Medulla oblongata (tissue), 1 donor: ENCODE data around the gene TTC28.

Source experiments
- DNase-seq: peaks from one replicate; pipeline ENCODE4 v3.0.0-alpha.2; 2015; ENCODE audit errors: extremely low spot score

The TTC28 gene

DNA sequence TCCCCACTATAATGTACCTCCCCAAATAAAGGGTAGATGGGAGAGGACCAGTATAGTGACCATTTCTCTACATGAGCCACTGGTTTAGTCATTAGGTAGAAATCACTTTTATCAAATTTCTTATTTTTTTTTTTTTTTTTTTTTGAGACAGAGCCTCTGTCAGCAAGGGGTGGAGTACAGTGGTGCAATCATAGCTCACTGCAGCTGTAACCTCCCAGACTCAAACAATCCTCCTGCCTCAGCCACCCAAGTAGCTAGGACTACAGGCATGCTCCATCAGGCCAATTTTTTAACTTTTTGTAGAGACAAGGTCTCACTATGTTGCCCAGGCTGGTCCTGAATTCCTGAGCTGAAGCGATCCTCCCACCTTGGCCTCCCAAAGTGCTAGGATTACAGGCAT is 322.4 kb downstream of the TTC28 start:
- no peak for DNase-seq

DNA sequence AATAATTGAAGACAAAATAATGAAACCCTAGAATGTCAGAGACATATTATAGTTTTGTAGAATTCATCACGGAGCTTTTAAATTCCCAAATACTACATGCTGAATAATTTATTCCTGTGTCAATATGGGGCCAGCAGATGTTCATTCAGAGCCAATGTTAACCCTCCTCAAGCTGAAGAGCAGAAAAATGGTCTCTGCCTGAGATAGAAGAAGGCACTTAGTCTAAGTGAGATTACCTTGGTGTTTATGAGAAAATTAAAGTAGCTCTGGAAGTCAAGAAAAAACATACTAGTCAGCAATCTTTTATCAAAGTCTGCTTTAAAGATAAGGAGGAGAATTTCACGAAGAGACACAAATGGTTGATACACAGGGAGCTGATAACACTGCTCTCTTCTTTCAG is 328.2 kb downstream of the TTC28 start:
- DNase-seq, result no peak

DNA sequence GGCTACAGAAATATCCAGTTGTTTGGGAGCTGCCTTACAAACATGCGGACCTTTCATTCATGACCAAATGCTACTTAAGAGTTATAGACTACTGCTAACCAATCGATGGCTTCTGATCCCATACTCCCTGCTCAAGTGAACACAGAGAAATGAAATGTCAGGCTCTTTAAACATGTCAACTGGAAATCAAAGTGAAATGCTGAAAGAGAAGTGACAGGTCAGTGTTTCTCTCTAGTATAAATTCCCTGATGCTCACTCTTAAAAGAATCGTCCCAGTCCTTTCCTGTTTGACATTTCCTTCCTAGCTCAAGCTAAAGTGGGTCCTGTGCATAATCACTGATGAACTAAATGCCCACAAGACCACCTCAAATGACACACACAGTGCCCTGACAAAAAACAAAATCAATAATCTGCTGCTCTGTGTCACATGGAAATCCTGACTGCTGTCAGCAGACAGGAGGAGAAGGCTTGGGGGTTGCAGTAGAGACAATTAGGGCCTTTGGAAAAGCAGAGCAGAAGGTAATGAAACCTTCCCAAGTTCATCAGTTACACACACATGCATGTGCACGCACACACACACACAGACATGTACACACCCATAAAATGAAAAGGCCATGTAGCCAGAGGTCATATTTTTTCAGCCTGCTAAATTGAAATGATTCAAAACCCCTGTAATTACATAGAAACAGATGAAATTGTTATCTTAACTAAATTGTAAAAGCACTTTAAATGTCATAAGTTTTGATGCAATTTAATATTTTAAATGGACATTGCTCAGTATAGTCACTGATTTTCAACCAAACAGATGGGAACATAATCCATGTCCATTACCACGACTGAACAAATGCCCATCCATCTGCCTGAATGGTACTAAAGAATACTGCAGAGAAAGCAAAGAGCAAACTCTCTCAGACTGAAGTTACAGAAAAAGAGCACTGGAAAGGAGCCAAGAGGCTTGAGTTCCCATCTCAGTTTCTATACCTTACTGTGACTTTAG is 330.7 kb downstream of the TTC28 start:
- DNase-seq, result no peak

DNA sequence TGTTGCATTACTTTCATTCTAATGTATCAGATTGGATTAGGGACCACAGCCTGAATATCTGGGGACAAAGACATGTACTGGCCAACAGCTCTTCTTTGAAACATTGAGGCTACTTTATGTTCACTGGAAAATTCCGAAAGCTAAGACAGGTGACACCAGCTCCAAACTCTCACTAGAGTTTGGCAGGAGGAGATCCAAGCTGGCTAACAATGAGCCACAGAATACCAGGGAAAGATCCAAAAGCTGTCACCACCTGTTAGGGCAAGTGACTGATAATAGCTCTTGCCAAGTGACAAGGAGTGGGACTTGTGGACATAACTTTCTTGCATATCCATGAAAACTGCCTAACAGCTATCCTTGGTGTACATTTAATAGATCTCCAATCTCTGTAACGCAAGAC is 333.3 kb downstream of the TTC28 start:
- no peak for DNase-seq

DNA sequence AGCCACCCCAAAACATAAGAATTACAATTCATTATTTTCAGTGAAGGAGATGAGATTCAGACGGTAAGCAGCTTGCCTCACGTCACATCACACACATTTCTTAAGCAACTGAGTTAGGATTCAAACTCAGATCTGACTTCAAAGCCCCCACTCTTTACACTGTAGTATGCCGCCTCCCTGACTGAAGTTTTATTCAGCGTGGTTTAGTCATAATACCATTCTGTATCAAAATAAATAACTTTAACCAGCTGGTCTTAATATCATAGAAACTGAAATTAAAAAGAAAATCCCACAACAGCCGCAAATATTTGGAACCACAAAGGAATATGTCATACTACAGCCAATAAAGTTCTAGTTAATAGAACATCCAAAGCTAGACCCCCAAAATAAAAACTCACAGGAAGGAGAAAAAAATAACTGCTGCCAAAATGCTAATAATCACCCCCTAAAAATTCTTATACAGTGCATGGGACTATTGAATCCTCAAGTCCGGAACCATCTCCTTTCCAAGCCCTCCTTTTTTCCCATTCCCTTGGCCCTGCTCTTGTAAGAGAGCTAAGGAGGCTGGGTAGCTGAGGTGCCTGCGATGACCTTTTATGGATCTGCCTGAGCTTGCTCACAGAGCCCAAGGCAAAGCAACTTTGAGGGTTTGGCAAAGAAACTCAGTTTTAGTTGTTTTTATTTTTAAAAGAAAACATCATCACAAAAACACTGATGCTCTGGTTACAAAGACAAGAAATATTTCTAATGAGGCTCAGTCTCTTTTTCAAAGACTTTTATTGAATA is 334.5 kb downstream of the TTC28 start:
- DNase-seq, result no peak

DNA sequence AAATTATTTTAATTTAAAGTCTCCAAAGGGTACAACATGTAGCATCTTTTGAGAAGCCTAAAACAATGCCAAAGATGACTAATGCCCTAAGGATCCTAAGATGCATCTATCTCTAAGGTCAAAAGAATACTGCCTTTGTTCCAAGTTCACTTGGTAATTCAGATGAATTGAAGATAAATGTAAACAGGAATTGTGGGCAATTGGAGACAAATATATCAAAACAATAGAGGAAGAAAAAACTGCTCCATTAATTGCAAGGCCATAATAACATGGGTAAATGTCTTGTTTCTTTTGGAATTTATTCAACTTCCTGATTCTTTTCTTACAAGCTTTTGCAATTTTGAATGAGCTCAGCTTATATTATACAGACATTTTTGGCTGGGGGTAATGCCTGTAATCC is 338.6 kb downstream of the TTC28 start:
- no peak for DNase-seq

DNA sequence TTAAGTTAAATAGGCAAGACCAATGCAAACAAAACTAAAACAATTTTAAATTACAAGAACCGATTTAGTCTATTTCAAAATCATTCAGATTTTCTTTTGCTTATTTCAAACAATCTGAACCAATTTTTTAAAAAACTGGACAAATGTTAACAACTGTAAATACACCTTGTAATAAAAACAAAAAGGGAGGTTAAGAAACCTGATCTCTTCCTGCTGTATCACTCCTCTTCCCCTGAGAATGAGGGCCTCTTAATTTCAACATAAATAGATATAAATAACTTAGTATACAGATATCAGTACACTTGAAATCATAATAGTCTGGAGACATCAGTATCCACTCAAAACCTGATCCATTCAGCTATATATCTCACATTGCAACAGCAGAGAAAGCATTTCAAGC is 346.6 kb downstream of the TTC28 start:
- DNase-seq, result no peak

DNA sequence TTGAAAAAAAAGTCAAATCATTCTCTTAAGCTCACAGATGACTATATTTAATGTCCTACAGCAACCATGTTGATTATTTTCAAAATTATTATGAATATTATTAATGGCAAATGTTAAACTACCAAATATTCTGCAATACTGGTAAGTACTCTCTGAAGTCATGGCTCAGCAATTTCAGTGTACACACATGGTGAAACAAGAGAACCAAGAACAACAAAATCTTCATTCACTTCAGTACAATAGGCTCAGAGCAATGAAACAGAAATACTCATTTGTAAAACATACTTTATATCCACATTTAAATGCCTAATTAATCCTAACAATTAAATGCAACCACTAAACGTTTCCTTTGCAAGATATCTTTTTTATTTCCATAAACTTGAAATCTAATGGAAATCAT is 347.2 kb downstream of the TTC28 start:
- DNase-seq, result no peak

DNA sequence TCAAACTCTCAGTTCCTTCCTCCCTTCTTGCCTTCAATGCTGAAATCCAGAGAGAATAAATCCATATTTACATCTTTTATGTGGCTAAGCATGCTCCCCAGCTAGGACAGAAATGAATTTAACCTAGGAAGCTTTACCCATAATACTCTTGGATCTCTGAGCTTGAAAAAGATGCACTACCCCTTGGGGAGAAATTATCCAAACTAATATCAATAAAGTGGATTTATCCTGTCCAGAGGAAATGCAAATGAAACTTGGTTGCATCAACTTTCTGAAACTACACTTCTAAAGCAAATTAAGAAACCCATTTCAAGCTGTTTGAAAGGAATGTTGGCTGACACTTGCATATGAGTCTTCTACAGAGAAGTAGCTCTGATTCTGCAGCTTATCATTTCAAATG is 347.9 kb downstream of the TTC28 start:
- no peak for DNase-seq

DNA sequence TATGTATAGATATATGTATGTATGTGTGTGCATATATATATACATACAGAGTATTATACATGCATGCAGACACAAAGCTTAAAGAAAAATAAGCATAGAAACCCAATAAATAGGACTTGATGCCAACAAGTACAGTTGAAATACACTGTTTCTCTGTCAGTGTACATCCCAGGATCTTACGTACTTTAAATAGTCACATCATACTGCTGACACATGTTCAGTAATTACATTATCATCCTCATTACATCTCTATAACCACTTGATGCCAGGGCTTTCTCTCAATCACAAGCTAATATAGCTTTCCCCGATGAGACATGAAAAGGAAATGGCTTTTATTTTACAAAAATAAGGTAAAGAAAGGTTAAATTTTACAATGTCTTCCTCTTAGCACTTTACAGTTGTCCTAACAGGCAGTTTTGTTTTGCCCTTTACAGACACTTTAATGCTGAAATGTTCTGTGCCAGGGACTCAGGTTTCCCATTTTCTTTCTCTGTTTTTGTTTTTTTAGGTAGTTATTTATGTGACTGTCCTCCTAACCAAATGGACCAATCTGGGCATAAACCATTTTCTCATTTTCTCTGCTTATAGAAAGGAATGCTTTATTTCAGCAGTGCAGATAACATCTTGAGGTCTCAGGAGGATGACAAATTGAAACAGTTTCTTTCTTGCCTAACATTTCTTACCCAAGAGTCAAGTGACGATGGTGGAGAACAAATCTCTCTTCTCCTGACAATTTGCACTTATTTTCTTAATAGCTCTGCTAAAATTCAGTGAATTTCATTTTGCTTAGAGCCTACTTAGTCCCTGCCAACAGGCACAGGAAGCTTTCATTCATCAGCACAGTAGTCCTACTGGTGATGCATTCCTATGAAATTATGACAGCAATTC is 350.2 kb downstream of the TTC28 start:
- DNase-seq, result no peak

DNA sequence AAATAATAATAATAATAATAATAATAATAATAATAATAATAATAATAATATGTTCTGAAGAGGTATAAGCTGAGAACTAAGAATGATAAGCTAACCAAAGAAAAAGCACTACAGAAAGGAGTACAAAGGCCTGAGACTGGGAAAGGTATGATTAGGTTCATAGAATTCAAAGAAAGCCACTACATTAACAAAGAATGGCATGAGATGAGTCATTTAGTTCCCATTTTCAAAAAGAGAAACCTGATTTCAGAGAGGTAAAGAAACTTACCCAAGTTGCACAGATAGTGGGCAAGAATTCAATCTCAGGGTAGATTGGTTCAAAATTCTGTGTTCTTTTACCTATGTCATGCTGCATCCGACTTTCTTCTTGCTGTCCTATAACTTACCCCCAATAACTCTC is 350.9 kb downstream of the TTC28 start:
- no peak for DNase-seq

DNA sequence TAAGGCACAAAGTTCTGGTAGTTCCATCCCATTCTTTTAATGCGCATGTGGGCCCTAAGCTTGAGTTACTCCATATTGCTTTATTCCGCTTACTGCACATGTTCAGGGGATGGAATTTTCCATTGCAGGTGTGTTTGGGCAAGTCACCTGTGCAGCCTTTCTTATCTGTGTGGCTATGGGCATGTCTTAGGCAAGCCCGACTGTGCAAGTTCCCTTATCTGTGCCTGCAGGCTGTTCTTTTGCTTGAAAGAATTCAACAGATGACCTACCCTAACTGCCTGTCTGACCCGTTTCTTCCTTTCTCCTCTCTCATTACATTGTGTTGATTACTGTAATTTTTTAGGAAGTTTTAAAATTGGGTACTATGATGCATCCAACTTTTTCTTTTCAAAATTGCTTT is 363.6 kb downstream of the TTC28 start:
- DNase-seq, result no peak

DNA sequence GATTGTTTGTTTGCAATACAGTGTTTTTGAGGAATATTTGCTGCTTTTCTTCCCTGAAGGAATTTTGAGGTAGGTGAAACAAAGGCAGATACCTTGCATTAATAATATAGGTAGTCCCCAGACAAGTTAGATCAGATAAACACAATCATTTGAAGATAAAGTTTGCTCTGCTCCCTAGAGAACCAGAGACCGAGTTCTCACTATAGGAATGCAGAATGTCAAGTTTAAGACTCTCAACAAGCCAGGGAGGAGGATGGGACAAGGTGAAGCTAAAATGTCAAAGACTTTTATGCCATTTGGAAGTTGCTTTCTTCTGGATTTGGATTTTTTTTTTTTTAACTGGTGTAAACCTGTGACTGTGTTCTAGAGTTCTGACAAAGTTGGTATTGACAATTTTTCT is 364.7 kb downstream of the TTC28 start:
- DNase-seq, result no peak

DNA sequence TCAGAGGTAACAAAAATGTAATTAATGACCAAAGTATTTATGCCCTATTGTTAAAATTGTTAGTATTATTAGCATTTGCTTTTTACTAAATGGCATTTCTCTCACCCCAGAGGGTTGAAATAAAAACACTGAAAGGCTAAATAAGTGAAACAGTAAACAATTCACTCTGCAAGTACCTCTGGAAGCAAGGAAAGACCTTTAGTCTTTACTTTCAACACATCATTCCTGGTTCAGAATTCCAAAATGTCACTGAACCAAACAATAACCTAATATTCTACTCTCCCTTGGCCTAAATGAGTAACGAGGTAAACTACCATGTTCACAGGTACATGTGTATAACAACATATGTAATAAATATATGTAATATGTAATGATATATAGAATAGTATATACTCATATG is 369.3 kb downstream of the TTC28 start:
- DNase-seq, result no peak

DNA sequence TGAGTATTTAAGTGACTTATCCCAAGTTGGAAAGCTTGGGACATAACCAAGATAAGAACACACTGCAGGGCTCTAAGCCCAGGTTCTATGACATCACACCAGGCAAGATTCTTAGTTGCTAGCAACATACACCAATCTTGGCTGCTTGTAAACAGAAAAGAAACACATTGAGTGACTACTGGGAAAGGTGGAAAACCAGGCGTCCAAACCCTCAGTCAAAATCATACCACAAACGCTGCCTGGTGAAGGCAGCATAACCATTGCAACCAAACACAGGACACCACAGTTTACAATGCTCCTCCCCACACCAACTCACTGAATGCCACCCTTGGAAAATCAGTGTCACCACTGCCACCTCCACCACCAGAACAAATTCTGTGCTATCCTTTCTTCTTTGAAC is 379.9 kb downstream of the TTC28 start:
- peak; percentile 33 for DNase-seq

DNA sequence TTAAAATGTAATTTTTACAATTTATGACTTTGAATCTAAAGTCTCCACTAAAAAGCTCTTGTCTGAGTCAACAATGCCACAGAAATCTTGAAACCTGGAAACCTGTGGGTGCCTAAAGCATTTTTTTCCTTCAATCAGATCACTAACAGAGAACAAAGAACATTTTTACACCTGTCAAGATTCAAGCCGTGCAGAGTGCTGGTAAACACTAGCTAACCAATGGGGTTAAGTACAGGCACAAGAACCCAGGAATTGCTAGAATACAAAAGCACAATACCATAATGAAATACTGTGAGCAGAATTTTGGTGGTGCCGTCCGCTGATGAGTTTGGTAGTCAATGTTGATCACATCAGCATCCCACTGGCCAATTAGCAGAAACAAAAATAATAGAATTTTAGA is 380.3 kb downstream of the TTC28 start:
- no peak for DNase-seq

DNA sequence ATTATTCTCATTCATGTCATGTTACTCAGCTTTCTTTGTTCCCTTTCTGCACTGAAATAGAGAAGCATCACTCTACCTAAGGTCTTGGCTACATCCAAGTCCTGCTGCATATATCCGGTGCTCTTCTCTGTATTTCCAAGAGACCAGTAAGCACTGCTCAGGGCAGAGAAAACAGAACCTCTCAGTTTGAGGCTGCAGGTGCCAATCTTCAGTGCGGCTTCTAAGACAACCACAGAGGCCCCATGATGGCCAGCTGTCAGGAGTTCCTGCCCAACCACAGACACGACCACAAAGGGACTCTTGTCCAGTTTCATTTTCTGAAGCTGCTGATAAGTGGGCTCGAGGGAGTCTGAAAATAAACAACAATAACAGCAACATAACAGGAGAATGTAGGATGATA is 382.1 kb downstream of the TTC28 start:
- DNase-seq, result peak; percentile 83

DNA sequence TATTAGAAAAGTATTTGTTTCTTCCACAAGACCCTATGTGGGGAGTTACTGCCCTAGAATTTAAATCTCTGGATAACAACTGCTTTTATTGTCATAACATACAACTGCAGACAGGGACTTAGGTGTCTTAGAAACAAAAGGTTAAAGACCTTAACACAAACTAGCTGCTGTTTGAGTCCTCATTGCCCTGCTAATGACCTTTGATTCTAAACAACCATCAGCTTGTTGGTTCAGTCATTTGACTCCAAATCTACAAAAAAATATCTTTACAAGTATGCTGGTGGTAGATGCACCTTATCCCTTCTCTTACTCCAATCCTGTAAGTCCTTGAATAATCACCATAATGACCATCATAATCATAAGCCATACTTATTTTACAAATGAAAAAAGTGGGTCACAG is 383.2 kb downstream of the TTC28 start:
- no peak for DNase-seq

DNA sequence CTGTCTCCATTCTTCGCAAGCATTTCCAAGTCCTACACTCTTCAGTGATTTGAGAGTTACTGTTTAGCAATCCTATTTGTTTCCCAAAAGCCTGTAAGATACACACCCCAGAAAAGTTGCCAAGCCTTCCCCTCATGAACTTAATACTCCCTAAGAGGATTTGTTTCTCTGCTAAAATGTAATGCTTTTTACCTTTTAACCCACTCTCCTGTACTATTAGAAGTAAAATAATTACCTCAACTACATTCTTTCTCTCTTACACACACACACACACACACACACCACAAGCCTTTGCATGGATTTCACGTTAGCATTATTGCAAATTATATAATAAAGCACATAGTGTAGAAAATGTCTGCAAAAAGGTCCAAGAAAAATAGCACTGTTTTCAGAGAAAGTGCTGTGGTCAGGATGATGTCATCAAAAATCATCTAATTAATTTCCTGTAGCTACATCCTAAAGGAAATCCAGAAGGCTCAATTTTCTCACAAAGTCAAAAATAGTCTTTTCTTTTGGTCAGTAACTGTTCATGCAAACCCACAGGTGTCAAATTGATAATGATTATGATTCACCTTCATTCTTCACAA is 396.5 kb downstream of the TTC28 start:
- DNase-seq, result no peak

DNA sequence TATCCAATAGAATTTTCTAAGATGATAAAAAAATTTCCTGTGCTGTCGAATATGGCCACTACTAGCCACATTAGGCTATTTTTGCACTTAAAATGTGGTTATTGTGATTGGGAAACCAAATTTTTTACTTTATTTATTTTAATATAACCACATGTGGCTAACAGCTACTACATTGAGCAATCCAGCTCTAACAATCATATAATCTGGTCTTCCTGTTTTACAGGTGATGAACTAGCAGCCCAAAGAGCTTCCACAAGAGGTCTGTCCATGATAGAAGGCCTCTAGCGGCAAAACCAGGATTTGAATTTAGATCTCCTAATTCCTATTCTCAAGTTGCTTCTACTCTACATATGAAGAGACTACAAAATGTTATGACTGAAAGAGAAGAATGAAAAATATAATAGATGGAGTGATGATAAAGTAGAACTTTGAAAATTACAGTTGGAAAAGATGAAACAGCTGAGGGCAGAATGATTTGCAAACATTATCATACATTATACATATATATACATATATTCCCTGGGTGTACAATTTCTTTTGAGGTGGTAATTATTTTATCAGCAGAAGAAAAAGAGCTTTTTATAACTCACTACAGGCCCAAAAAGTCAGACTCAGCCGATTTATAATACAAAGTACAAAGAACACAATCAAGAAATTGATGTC is 397.1 kb downstream of the TTC28 start:
- DNase-seq, result no peak

DNA sequence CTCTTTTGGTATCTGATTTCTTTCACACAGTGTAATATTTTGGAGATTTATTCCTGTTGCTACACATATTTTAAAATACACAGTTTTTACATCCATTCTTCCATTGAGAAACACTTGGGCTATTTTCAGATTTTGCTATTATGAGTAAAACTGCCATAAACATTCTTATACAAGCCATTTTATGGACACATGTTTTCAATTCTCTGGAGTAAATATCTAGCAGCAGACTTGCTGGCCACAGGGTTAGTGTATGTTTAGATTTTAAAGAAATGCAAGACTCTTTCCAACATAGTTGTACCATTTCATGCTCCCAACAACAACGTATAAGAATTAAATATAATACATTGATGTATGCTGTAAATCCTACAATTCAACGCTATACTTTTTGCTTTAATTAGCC is 399.8 kb downstream of the TTC28 start:
- no peak for DNase-seq
